Measurements from ENCODE around the gene RTN4R.

- TF ChIP-seq, protein P1, sequence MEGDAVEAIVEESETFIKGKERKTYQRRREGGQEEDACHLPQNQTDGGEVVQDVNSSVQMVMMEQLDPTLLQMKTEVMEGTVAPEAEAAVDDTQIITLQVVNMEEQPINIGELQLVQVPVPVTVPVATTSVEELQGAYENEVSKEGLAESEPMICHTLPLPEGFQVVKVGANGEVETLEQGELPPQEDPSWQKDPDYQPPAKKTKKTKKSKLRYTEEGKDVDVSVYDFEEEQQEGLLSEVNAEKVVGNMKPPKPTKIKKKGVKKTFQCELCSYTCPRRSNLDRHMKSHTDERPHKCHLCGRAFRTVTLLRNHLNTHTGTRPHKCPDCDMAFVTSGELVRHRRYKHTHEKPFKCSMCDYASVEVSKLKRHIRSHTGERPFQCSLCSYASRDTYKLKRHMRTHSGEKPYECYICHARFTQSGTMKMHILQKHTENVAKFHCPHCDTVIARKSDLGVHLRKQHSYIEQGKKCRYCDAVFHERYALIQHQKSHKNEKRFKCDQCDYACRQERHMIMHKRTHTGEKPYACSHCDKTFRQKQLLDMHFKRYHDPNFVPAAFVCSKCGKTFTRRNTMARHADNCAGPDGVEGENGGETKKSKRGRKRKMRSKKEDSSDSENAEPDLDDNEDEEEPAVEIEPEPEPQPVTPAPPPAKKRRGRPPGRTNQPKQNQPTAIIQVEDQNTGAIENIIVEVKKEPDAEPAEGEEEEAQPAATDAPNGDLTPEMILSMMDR (IDR thresholded peaks at IDR 0.05 in 4 of 5, conservative IDR thresholded peaks at IDR 0.05 in 1 of 5) = no peak
- TF ChIP-seq POLR2A (IDR thresholded peaks at IDR 0.05) = no peak
These were observed 55.9 kb downstream of the RTN4R start for GRCh38 chr22:20211997-20212753.
